Measurements from ENCODE around the gene CYP2D6.
"Not testable (repeated sequence)": the region's sequence is repeated elsewhere in the genome, so short reads cannot be mapped to it uniquely, and the experiment has no call there.

The CYP2D6 gene

DNA sequence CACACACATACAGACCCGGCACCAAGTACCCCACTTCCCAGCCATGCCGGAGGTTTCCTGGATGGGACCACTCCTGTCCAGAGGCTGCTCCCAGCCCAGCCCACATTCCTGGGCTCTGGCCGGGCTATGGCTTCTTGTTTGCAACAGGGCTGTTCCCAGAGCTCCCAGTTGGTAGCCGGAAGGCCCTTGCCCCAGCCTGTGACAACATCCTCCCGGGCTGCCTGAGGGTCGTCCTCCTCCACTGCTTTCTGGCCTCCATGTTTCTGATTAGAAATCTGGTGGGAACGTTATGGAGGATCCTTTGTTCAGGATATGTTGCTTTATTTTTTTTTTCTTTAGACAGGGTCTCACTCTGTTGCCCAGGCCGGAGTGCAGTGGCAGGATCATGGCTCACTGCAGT lies 952 bp upstream of the CYP2D6 start:
- no peak for DNase-seq

DNA sequence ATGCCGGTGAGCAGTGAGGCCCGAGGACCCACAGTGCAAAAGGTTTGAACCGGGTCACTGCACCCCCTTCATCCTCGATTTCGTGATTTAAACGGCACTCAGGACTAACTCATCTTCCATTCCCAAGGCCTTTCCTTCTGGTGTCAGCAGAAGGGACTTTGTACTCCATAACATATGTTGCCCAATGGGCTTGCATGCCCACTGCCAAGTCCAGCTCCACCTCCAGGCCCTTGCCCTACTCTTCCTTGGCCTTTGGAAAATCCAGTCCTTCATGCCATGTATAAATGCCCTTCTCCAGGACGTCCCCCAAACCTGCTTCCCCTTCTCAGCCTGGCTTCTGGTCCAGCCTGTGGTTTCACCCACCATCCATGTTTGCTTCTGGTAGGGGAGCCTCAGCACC lies 428 bp downstream of the CYP2D6 start:
- DNase-seq = not testable (repeated sequence)

DNA sequence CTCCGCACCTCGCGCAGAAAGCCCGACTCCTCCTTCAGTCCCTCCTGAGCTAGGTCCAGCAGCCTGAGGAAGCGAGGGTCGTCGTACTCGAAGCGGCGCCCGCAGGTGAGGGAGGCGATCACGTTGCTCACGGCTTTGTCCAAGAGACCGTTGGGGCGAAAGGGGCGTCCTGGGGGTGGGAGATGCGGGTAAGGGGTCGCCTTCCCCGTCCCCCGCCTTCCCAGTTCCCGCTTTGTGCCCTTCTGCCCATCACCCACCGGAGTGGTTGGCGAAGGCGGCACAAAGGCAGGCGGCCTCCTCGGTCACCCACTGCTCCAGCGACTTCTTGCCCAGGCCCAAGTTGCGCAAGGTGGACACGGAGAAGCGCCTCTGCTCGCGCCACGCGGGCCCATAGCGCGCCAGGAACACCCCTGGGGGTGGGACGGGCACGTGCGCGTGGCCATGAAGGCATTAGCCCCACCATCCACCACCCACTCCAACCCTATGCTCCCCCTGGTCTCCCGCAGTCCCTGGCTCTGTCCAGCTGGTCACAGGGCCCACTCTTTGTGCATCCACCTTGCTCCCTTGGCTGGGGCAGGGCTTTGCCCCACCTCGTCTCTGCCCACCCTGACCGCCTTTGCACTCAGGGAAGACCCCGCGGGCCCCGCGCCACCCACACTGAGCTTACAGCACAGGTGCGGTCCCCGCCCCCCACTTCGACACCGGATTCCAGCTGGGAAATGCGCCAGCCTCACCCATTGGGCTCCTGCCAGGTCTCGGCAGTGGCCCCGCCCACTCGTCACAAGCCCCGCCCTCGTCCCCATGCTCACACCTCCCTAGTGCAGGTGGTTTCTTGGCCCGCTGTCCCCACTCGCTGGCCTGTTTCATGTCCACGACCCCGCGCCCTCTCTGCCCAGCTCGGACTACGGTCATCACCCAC lies 1.6 kb downstream of the CYP2D6 start:
- not testable (repeated sequence) for DNase-seq

DNA sequence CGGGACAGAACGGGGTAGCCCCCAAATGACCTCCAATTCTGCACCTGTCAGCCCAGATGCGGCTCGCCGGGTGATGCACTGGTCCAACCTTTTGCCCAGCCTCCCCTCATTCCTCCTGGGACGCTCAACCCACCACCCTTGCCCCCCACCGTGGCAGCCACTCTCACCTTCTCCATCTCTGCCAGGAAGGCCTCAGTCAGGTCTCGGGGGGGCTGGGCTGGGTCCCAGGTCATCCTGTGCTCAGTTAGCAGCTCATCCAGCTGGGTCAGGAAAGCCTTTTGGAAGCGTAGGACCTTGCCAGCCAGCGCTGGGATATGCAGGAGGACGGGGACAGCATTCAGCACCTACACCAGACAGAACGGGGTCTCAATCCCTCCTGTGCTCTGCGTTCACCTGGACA lies 2.6 kb downstream of the CYP2D6 start:
- DNase-seq = not testable (repeated sequence)

DNA sequence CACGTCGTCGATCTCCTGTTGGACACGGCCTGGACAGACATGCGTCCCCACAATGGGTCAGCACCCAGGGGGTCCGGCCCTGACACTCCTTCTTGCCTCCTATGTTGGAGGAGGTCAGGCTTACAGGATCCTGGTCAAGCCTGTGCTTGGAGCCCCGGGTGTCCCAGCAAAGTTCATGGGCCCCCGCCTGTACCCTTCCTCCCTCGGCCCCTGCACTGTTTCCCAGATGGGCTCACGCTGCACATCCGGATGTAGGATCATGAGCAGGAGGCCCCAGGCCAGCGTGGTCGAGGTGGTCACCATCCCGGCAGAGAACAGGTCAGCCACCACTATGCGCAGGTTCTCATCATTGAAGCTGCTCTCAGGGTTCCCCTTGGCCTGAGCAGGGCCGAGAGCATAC lies 3.0 kb downstream of the CYP2D6 start:
- DNase-seq = no peak

DNA sequence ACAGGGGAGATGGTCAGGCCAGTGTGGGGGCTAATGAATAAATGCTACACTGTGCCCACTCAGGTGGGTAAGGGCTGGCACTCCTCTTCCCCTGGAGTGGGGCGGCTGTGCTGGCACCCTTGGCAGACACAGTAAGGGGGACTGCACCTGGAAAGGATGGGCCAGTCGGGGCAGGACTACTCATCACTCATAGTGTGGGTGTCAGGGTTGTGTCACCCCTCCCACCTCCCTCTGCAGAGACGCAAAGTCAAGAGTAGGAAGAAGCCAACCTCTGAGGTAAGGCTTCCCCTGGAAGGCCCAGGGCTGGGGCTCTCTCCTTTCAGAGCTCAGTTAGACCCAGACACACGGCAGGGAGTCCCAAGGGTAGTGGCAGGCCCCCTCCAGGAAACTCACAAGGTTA lies 7.1 kb downstream of the CYP2D6 start:
- not testable (repeated sequence) for DNase-seq

DNA sequence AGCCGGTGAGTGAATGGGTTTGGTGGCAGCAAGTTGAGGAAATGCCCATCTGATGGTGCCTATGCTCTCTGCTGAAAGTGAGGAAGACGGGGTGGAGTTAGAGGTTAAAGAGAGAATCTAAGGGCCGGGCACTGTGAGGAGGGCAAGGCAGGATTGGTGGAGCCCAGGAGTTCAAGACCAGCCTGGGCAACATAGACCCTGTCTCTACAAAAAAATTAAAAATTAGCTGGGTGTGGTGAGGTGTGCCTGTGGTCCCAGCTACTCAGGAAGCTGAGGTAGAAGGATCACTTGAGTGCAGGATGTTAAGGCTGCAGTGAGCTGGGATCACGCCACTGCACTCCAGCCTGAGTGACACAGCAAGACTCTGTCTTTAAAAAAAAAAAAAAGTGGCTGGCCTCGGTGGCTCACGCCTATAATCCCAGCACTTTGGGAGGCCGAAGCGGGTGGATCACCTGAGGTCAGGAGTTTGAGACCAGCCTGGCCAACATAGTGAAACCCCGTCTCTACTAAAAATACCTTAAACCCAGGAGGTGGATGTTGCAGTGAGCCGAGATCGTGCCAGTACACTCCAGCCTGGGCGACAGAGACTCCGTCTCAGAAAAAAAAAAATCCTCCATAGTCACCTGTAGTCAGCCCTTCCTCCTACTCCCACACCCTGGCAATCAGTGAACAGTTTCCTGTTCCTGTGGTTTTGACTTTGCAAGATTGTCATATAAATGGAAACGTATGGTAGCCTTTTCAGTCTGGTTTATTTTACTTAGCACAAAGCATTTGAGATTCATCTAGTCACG lies 10.2 kb downstream of the CYP2D6 start:
- not testable (repeated sequence) for DNase-seq

DNA sequence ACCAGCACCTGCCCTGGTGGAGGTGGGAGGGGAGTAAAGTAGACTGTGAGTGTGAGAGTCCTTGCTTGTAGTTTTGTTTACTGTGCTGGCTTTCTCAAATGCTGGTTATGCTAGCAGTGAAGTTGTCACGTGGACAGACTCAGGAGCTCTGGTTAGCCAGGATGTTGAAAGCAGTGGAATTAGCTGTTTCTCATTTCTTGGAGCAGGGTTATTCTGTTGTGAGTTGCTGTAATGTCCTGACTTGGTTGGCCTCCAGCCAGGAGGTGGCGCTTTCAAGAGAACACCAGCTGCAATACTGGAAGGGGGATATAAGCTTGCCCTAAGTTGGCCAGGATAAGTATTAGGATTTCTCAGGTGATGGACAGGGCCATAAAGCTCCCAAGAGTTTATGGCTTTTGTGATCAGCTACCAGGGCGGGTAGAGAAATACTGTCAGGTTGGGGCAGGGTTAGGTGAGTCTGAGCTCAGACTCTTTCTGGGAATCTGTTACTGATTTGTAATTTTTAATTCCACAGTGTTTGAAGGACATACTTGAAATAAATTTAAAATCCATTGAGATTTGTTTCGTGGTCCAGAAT lies 13.7 kb downstream of the CYP2D6 start:
- no peak for DNase-seq

DNA sequence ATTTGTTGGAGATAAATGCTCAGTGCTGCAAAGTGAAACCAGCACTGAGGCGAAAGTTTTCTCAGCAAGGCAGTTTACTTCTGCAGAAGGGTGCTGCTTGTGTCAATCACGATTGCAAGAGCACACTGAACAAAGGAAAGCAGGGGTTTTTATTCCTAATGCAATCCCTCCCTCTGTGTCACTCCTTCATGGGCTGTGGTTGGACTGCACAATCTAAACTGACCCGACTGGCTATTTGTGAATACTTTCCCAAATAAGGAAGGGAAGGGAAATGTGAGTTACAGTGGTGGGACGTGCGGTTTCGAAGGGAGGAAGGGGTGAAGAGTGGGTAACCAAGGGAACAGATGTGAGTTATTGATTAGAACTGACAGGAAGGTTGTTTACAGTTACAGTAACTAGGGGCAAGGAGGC lies 15.2 kb downstream of the CYP2D6 start:
- DNase-seq = not testable (repeated sequence)

DNA sequence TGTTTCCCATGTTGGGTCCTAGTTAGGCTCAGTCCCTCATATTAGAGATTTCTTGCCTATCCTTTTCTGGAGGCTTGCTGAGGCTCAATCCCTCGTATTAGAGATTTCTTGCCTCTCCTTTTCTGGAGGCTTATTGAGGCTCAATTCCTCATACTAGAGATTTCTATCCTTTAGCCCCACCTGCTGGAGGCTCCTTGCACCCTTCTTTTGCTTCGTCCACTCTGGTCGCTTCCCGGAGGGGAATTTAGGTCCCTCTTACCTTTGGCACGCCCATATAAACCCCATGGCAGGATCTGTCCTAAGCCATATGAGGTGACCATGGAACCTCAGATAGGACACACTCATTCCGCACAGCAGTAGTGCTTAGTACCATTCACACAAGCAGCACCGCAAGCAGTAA lies 15.9 kb downstream of the CYP2D6 start:
- DNase-seq = peak; percentile 5

DNA sequence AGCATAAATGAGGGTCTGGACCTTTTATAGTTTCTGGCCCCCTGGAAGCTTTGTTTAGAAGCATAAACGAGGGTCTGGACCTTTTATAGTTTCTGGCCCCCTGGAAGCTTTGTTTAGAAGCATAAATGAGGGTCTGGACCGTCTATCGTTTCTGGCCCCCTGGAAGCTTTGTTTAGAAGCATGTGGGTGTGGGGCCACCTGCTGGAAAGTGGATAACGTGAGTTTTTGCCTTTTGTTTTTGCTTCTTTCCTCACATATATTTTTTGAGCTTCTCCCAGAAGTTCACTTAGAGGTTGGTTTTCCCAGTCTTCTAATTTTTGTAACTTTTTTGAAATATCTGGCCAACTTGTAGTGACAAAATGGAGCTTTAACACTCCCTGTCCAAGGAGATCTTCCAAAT lies 17.8 kb downstream of the CYP2D6 start:
- peak; percentile 6 for DNase-seq

DNA sequence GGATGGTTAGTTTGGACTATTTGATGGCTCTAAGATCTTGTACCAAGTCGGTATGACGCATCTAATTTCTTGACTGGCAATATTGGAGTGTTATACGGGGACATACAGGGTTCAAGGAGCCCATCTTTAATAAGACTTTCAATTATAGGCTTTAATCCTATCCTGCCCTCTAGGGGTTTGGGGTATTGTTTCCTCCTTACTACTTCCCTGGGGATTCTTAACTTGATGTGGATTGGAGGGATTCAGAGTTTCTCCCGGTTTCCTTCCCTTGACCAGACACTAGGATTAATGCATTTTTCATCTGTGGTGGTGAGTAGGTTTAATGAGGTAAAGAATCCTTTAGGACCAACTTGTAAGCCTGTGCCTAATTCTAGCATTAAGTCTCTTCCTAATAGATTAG lies 18.8 kb downstream of the CYP2D6 start:
- DNase-seq = no peak

DNA sequence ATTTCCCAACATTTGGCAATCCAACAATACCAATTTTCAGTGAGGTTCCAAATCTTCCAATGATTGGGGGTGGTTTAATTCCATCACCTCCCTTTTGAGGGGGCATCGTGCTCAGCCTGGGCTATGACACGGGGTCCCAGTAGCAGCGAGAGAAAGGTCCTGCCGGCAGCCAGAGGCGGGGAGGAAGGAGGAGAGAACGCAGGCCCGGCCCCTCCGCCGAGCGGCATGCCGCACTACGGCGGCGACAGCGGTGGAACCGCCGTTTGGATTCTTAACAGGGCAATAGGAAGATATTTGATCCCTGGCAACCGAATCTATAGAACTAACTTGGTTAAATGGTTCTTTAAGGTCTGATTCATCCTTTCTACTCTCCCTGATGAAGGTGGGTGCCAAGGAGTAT lies 21.8 kb downstream of the CYP2D6 start:
- no peak for DNase-seq

DNA sequence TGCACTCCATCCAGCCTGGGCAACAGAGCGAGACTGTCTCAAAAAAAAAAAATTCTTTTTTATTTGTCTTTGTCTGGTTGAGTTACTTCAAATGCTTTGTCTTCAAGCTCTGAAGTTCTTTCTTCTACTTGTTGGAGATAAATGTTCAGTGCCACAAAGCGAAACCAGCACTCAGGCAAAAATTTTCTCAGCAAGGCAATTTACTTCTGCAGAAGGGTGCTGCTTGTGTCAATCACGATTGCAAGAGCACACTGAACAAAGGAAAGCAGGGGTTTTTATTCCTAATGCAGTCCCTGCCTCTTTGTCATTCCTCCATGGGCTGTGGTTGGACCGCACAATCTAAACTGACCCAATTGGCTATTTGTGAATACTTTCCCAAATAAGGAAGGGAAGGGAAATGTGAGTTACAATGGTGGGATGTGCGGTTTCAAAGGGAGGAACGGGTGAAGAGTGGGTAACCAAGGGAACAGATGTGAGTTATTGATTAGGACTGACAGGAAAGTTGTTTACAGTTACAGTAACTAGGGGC lies 26.2 kb downstream of the CYP2D6 start:
- DNase-seq = not testable (repeated sequence)

DNA sequence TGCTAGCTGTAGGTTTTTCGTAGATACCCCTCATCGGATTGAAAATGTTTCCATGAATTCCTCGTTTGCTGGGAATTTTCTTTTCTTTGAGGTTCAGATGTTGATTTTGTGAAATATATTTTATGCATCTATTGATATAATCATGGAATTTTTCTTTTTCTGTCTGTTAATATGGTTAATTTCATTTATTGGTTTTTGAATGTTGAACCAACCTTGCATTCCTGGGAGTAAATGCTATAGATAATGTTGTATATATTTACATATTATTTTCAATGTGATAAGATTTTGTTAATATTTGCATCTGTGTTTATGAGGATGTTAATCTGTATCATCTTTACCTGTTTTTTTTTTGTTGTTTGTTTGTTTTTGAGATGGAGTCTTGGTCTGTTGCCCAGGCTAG lies 29.4 kb downstream of the CYP2D6 start:
- no peak for DNase-seq

DNA sequence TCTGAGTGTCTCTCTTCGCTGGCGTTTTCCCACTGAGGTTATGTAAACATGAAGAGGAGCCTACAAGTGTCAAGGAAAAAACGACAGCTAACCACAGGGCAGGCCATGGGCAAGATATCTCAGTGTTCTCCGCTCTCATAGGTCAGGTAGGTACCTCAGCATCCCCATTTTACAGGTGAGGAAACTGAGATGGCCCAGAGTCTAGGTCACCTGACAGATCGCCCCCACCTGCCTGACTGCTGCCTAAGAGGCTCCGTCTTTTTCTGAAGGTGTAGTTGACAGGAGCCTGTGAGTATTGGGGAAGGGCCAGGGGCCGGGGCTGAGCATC lies 39.2 kb downstream of the CYP2D6 start:
- no peak for DNase-seq

DNA sequence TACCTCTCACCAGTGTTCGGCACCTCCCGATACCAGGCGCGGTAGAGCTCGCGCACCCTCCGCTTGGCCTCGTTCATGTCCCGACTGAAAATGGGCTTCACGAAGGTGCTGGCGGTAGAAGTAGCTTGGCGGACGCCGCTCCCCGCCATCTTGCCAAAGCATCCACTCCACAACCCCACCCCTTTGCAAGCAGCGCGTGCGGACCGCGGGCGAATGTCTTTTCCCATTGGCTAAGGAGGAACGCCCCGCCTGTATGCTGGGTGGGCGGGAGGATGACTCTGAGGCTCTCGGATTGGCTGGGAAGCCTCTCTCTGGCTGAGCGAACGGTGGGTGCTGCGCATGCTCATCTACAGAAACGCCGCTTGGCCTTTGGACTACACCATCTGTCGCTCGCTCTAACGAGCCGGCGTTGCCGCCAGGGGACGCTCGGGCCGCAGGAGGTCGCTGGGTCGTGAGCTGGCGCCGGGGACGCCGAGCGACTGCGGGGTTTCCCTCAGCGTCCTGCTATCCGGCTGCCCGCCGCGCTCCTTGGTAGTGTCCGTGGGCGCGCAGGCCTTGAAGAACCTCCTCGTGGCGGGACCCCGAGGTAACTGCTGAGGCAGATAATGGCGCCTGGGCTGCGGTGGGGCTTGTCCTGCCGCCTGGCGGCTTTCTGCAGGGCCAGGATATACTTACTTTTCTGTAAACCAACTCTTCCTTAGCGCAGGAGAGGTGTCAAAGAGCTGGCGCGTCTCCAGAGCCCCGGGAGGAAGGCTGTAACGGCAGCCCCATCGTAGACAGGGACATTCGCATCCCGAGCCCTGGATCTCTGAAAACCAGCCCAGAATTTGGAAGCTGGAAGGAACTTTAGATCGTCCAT lies 39.8 kb downstream of the CYP2D6 start, which contains the start of gene NDUFA6:
Gene NDUFA6 (minus strand): TSS at position 177 of the 859 bp plus-strand sequence. CDS start 28 bp downstream, at position 149.
- DNase-seq = peak; percentile 99

DNA sequence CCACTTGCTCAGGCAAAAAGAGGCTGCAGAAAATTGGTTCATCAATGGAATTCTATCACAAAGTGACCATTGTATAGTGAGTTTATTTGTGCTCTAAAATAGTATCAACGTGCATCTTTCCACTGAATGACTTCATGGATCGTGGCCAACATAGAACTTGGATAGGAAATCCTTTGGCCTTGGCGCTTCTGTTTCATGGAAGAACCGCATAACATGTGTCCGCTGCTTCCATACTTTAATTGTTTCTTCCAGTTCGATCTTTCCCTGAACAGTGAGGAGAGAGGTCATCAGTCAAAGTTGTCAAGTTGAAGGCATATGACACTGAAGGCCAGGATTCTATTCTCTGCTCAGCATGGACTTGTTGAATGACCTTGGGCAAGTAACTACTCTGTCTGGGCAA lies 44.6 kb downstream of the CYP2D6 start:
- no peak for DNase-seq

DNA sequence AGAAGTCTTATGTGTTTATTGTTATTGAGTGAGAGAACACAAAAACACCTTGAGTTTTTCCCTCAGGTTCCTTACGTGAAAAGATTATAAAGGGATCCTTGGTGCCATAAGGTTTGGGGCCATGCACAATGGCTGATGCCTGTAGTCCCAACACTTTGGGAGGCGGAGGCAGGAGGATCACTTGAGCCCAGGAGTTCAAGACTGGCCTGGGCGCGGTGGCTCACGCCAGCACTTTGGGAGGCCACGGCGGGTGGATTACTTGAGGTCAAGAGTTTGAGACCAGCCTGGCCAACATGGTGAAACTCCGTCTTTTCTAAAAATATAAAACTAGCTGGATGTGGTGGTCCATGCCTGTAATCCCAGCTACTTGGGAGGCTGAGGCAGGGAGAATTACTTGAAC lies 45.7 kb downstream of the CYP2D6 start:
- DNase-seq = no peak

DNA sequence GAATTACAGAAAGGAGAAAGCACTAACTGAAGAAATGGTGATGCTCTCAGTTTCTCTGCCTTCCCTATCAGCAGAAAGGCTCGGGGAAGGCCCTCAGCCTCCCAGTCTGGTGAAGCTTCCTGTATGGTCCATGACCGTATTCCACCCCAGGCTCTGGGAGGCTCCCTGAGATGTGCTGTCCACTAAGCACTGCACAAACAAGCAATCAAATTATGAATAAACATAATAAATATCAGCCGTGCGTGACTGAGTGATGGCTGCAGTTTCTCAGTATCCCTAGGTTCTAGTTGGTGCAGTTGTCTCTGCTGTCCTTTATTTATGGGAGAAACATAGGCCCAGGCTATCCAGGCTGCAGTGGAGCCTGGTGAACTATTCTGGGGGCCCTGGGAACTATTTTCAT lies 47.5 kb downstream of the CYP2D6 start:
- DNase-seq = no peak

DNA sequence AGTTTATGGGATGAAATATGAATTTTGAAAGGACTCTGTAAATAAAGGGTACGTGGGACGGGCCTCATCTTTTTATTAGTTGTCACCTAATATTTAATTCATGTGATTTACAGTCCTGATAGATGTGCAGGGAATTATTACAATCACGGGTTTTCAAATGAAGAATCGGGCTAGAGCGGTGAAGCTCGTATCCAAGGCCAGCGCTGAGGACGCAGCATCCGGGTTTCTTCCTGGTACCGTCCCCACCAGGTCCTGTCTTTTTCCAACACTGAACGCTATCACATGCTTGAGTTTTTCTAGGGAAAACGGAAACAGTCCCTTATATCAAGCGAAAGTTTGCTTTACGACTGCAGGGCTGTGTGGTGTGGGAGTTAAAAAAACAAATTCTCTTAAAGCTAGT lies 50.3 kb downstream of the CYP2D6 start:
- DNase-seq = no peak

Measured in HCEC 1CT (cell line).